Type B pancreatic cell (in vitro differentiated cells): ENCODE data around the gene E2F3. TPM values are rescaled to one million over a fixed set of nuclear protein-coding genes. Genes with fewer than 3 reads are reported as not detected.
A peak's percentile ranks its signal among the peaks of the same experiment; 100 is the strongest.

Experiments used
- DNase-seq: peaks from one replicate; pipeline ENCODE4 v3.0.0; 2021; ENCODE audit warnings: mixed read lengths; ENCODE audit not compliant: unreplicated experiment; ENCODE audit errors: extremely low spot score
- H3K27ac Mint-ChIP-seq: 2 replicates; pipeline ENCODE4 v1.8.0; 2021; ENCODE audit warnings: mild to moderate bottlenecking, mixed read lengths
- H3K27me3 Mint-ChIP-seq: 2 replicates; pipeline ENCODE4 v1.8.0; 2021; ENCODE audit warnings: mixed read lengths
- H3K36me3 Mint-ChIP-seq: 2 replicates; pipeline ENCODE4 v1.8.0; 2021; ENCODE audit warnings: mixed read lengths
- H3K4me1 Mint-ChIP-seq: one replicate; pipeline ENCODE4 v1.8.0; 2021; ENCODE audit warnings: mixed read lengths; ENCODE audit not compliant: unreplicated experiment
- H3K4me3 Mint-ChIP-seq: 2 replicates; pipeline ENCODE4 v1.8.0; 2021; ENCODE audit warnings: mild to moderate bottlenecking, mixed read lengths
- H3K9me3 Mint-ChIP-seq: 2 replicates; pipeline ENCODE4 v1.8.0; 2021; ENCODE audit warnings: mixed read lengths
- total RNA-seq: library from RNA; stranded (reverse); gene quantifications from 2 replicates; pipeline ENCODE4 v1.2.1, GENCODE V29; 2021; ENCODE audit warnings: low replicate concordance
- TF ChIP-seq, protein P1 (sequence below): fragments of 200-600 bp; sonication (generic); conservative IDR thresholded peaks from 2 replicates; pipeline ENCODE4 v1.5.0; 2021; ENCODE audit warnings: antibody characterized with exemption, mild to moderate bottlenecking

The E2F3 gene
- total RNA-seq, 1 donor from 2014 or later, result 21.0 TPM

DNA sequence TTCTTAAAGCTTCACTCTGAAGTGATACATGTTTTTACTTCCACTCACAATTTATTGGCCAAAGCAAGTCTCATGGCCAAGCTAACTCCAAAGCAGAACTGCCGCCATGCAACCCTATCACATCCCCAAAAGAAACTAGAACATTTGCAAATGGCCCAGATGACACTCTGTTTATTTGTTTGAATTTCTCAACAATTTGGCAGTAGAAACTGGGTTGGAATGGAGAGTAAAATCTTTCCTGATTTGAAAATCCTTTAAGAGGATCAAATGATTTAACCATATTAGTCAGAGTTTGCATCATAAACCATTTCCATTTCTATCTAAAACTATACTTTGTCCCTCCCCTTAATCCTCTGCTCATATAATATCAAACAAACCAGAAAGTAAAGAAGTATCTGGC is 39.1 kb upstream of the E2F3 start:
- no peak for DNase-seq
- H3K9me3 Mint-ChIP-seq, result peaks cover 7% of the 10 kb centered on the region

DNA sequence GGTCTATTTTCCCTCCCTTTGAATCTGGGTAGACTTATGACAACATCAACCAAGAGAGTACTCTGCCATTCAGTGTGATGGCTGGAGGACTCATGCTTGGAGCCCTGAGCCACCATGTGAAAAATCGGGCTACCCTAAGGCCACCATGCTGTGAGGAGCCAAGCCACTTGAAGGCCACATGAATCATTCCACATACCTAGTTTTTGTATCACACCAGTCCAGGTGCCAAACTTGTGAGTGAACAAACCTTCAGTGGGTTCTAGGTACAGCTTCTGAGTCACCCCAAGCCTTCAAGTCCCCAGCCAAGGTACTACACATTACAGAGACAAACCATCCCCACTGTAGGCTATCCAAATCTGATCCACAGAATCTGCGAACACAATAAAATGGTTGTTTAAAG is 37.4 kb upstream of the E2F3 start:
- Mint-ChIP-seq H3K4me3 (no peak overlapping the region), H3K27ac (no peak overlapping the region), H3K9me3 (peaks cover 3% of the 10 kb centered on the region), H3K36me3 (no peaks in the 10 kb centered on the region), H3K4me1 (peaks cover 6% of the 10 kb centered on the region), H3K27me3 (peaks cover 4% of the 10 kb centered on the region)
- TF ChIP-seq, protein P1, sequence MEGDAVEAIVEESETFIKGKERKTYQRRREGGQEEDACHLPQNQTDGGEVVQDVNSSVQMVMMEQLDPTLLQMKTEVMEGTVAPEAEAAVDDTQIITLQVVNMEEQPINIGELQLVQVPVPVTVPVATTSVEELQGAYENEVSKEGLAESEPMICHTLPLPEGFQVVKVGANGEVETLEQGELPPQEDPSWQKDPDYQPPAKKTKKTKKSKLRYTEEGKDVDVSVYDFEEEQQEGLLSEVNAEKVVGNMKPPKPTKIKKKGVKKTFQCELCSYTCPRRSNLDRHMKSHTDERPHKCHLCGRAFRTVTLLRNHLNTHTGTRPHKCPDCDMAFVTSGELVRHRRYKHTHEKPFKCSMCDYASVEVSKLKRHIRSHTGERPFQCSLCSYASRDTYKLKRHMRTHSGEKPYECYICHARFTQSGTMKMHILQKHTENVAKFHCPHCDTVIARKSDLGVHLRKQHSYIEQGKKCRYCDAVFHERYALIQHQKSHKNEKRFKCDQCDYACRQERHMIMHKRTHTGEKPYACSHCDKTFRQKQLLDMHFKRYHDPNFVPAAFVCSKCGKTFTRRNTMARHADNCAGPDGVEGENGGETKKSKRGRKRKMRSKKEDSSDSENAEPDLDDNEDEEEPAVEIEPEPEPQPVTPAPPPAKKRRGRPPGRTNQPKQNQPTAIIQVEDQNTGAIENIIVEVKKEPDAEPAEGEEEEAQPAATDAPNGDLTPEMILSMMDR, result no peak
- no peak for DNase-seq

More for the DNA sequence above, 39.1 kb upstream of the E2F3 start:
- Mint-ChIP-seq H3K27ac (no peak overlapping the region), H3K27me3 (peaks cover 4% of the 10 kb centered on the region), H3K4me1 (peaks cover 6% of the 10 kb centered on the region), H3K4me3 (no peak overlapping the region), H3K36me3 (no peaks in the 10 kb centered on the region)
- TF ChIP-seq, protein P1, result no peak

DNA sequence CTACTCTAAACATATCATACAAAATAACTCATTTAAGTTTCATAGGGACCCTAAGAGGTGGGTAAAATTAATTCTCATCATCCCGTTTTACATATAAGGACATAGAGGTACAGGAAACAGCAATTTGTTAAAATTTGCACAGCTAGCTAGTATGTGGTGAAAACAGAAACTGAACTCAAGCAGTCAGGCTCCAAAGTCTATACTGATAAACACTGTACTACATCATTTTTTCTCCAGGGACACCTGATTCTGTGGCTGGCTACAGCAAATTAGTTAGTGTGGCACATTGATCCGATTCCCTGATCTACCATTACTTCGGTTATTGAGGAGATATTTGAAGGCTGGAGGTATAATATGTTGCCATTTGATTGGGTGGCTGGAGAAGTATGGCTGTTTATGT is 36.2 kb upstream of the E2F3 start:
- Mint-ChIP-seq H3K9me3 (peaks cover 3% of the 10 kb centered on the region), H3K4me1 (peaks cover 6% of the 10 kb centered on the region), H3K27ac (no peak overlapping the region), H3K4me3 (no peak overlapping the region), H3K27me3 (peaks cover 4% of the 10 kb centered on the region), H3K36me3 (no peaks in the 10 kb centered on the region)
- no peak for DNase-seq
- TF ChIP-seq, protein P1, result no peak

DNA sequence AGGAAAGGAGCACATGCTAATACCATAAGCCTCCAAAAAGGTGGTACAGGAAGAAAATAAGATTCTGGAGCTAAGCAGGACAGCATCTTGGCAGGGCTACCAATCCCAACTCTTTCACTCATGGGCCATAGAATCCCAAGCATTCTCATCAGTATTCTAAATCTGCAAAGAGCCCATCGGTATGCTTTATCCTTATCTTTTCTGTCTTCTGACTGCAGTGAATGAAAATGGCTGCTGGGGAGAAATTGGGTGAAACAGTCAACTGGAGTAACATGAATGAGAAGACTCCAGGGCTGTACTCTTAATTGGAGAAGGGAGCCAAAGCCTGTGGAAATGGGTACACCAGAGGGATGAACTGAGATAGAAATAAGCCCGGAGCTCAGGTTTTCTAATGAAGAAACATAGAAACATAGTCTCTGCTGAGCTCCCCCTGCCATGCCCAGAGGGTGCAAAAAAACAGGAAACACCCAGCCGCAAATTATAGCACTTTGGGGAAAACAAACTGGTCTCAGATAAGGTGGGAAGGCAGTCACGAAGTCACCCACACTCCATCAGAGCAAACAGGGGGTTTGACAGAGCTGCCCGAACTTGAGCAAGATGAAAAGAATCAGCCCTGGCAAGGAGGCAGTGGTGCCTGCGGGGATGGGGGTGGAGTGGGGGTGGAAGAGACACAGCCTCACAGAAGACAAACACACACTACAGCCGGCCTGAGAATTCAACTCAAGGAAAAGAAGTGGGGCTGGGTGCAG is 35.4 kb upstream of the E2F3 start:
- no peak for DNase-seq
- Mint-ChIP-seq H3K36me3 (no peaks in the 10 kb centered on the region), H3K27me3 (peaks cover 4% of the 10 kb centered on the region), H3K4me1 (peaks cover 6% of the 10 kb centered on the region), H3K9me3 (peaks cover 3% of the 10 kb centered on the region), H3K27ac (no peak overlapping the region), H3K4me3 (no peak overlapping the region)
- TF ChIP-seq, protein P1, result no peak

DNA sequence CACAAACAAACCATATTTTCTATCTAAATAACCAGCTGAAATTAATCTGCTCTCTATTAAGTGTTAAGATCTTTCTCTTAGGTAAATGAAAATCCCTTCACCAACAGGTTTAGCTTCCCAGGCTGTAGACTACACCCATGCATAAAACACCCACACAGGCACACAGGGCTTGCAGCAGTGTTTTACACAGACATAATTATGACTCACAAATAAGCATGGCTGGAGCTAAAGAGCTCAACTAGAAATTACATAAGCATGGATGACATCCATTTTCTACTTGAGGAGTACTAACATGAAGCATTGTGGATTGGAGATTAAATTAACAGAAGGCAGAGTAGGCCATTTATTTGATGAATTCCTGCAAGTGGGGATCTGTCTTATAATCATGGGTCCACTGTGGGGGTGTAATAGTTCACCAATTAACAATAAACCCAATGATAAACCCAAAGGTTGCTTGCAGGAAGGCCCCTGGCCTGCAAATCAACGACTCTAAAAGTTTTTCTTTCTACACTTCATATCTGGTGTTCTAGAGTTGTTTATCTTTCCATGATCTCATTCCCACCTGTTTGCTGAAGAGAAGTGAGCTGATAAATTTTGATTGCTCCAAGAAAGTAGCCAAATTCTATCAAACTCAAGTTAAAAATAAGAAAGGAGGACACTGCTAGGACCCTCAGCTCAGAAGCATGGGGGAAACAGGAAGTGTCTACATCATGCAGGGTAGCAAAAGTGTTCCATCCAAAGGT is 33.8 kb upstream of the E2F3 start:
- peaks cover 6% of the 10 kb centered on the region for H3K4me1 Mint-ChIP-seq
- peak overlapping the region; percentile 30 for H3K27ac Mint-ChIP-seq
- peaks cover 4% of the 10 kb centered on the region for H3K27me3 Mint-ChIP-seq
- TF ChIP-seq, protein P1, result no peak
- peaks cover 8% of the 10 kb centered on the region for H3K9me3 Mint-ChIP-seq
- DNase-seq, result no peak
- H3K4me3 Mint-ChIP-seq, result no peak overlapping the region
- no peaks in the 10 kb centered on the region for H3K36me3 Mint-ChIP-seq
